K562 (cell line): ENCODE results near the gene BRCA1. TPM values are rescaled to one million over a fixed set of nuclear protein-coding genes. Genes with fewer than 3 reads are reported as not detected.
A peak's percentile ranks its signal among the peaks of the same experiment; 100 is the strongest.

ENCODE experiments used
- BACH1 ChIP-seq: fragments of 200-800 bp; sonication (Bioruptor generic); IDR thresholded peaks from 2 replicates; pipeline ENCODE4 v1.6.1; 2016; ENCODE audit warnings: missing genetic modification characterization, missing compliant biosample characterization
- CEBPB ChIP-seq: fragments of 450-650 bp; IDR thresholded peaks from 2 replicates; pipeline ENCODE4 v1.6.1; 2016; ENCODE audit warnings: missing genetic modification characterization, missing compliant biosample characterization
- COPS2 ChIP-seq: fragments of 450-650 bp; conservative IDR thresholded peaks from 2 replicates; pipeline ENCODE4 v1.6.1; 2016; ENCODE audit warnings: mild to moderate bottlenecking, moderate library complexity
- EGR1 ChIP-seq: fragments of 450-650 bp; conservative IDR thresholded peaks from 2 replicates; pipeline ENCODE4 v1.6.1; 2017; ENCODE audit warnings: mild to moderate bottlenecking
- FOS ChIP-seq: IDR thresholded peaks from 3 replicates; pipeline ENCODE4 v1.6.1; 2011; ENCODE audit not compliant: insufficient read length; ENCODE audit errors: extremely low read depth
- FOXJ2 ChIP-seq: fragments of 200-800 bp; sonication (Bioruptor generic); IDR thresholded peaks from 2 replicates; pipeline ENCODE4 v1.6.1; 2016; ENCODE audit warnings: missing genetic modification characterization, missing compliant biosample characterization
- HBP1 ChIP-seq: fragments of 450-650 bp; formaldehyde crosslinking; IDR thresholded peaks from 2 replicates; pipeline ENCODE4 v1.4.0; 2022; ENCODE audit warnings: missing genetic modification characterization
- KDM2B ChIP-seq: fragments of 250-450 bp; sonication (Bioruptor Pico); IDR thresholded peaks from 2 replicates; pipeline ENCODE4 v1.8.0; 2021; ENCODE audit warnings: mild to moderate bottlenecking, moderate library complexity
- NR1H2 ChIP-seq: sonication (generic); formaldehyde crosslinking; IDR thresholded peaks from 2 replicates; pipeline ENCODE4 v1.4.0; 2020; ENCODE audit warnings: mild to moderate bottlenecking, missing genetic modification reagents
- PHF20 ChIP-seq: fragments of 450-650 bp; IDR thresholded peaks from 2 replicates; pipeline ENCODE4 v1.6.1; 2018; ENCODE audit not compliant: partially characterized antibody
- PHTF2 ChIP-seq: fragments of 250-450 bp; sonication (Bioruptor Pico); IDR thresholded peaks from 2 replicates; pipeline ENCODE4 v1.5.0; 2021; ENCODE audit warnings: mild to moderate bottlenecking
- POLR2A ChIP-seq: fragments of 450-650 bp; conservative IDR thresholded peaks from 2 replicates; pipeline ENCODE4 v1.6.1; 2016
- RBM39 ChIP-seq: fragments of 200-400 bp; formaldehyde crosslinking; optimal IDR thresholded peaks from 2 replicates; pipeline ENCODE3; 2018; ENCODE audit warnings: low read depth, low read length
- SMC3 ChIP-seq: conservative IDR thresholded peaks from 2 replicates; pipeline ENCODE4 v1.6.1; 2011; ENCODE audit warnings: low read depth, low read length, improper control_type of control experiment; ENCODE audit not compliant: insufficient read depth
- TEAD2 ChIP-seq: fragments of 450-650 bp; IDR thresholded peaks from 2 replicates; pipeline ENCODE4 v1.6.1; 2016; ENCODE audit warnings: missing genetic modification characterization, control low read depth, missing compliant biosample characterization
- TFAM ChIP-seq: fragments of 250-450 bp; sonication (Bioruptor Pico); conservative IDR thresholded peaks from 2 replicates; pipeline ENCODE4 v1.5.0; 2021; ENCODE audit warnings: mild to moderate bottlenecking, moderate library complexity
- TSC22D4 ChIP-seq: fragments of 450-650 bp; IDR thresholded peaks from 2 replicates; pipeline ENCODE4 v1.6.1; 2016; ENCODE audit warnings: missing genetic modification characterization, missing biosample characterization, control low read depth
- ZBTB7A ChIP-seq: IDR thresholded peaks from 2 replicates; pipeline ENCODE4 v1.6.1; 2011; ENCODE audit warnings: low read depth, mild to moderate bottlenecking, low read length, moderate library complexity, borderline replicate concordance; ENCODE audit not compliant: control insufficient read depth
- ZKSCAN1 ChIP-seq: fragments of 150-350 bp; IDR thresholded peaks from 2 replicates; pipeline ENCODE4 v1.6.1; 2016; ENCODE audit warnings: low read depth, low read length
- ZNF174 ChIP-seq: fragments of 250-450 bp; sonication (Bioruptor Pico); IDR thresholded peaks from 2 replicates; pipeline ENCODE4 v1.4.0; 2020; ENCODE audit warnings: mild to moderate bottlenecking
- ZNF274 ChIP-seq: IDR thresholded peaks from 2 replicates; pipeline ENCODE4 v1.6.1; 2011; ENCODE audit warnings: low read depth, mild to moderate bottlenecking, low read length, moderate library complexity, borderline replicate concordance
- ZNF398 ChIP-seq: fragments of 250-450 bp; sonication (Bioruptor Pico); IDR thresholded peaks from 2 replicates; pipeline ENCODE4 v1.8.0; 2021; ENCODE audit warnings: moderate library complexity, mild to moderate bottlenecking, inconsistent platforms
- ZNF444 ChIP-seq: fragments of 250-450 bp; sonication (Bioruptor Pico); IDR thresholded peaks from 2 replicates; pipeline ENCODE4 v1.4.0; 2020; ENCODE audit warnings: mild to moderate bottlenecking, moderate library complexity
- polyA plus RNA-seq, 8 experiments: library from polyadenylated mRNA; depleted of rRNA in 4 of 8; stranded (reverse) in 5 of 8; unstranded in 3 of 8; fragments of >200 nt; fragmentation: Nextera tagmentation in 2 of 8; fragmentation: Illumina TruSeq in 1 of 8; extraction: Ambion mirVana in 2 of 8; extraction: Trizol in 1 of 8; gene quantifications; 2 replicates each; pipeline versions ENCODE4 v1.2.1 to v1.2.3, GENCODE V29; 2011 to 2014; ENCODE audit warnings: inconsistent platforms in 1 of 8, missing spikeins in 1 of 8
- total RNA-seq, 7 experiments: library from RNA; depleted of rRNA in 6 of 7; stranded (reverse); fragments of >200 nt in 6 of 7; fragmentation: Illumina TruSeq in 2 of 7; extraction: Trizol in 2 of 7; gene quantifications; 2 replicates each; pipeline versions ENCODE4 v1.2.1 to v1.2.3, GENCODE V29; 2011 to 2021; ENCODE audit warnings: low replicate concordance in 1 of 7
- TF ChIP-seq, protein P1 (sequence below): fragments of 450-650 bp; IDR thresholded peaks from 2 replicates; pipeline ENCODE4 v1.6.1; 2018; ENCODE audit warnings: mild to moderate bottlenecking, low read depth; ENCODE audit not compliant: partially characterized antibody
- TF ChIP-seq, protein P2 (sequence below): fragments of 250-450 bp; sonication (Bioruptor Pico); IDR thresholded peaks from 2 replicates; pipeline ENCODE4 v1.5.0; 2021

BRCA1 gene
- total and polyA plus RNA-seq, 9 of the 15 experiments (the other 6 are each of a cell fraction or from before 2014, with no cell fraction given) = 25.9 to 95.3 (median 62.3) TPM

DNA sequence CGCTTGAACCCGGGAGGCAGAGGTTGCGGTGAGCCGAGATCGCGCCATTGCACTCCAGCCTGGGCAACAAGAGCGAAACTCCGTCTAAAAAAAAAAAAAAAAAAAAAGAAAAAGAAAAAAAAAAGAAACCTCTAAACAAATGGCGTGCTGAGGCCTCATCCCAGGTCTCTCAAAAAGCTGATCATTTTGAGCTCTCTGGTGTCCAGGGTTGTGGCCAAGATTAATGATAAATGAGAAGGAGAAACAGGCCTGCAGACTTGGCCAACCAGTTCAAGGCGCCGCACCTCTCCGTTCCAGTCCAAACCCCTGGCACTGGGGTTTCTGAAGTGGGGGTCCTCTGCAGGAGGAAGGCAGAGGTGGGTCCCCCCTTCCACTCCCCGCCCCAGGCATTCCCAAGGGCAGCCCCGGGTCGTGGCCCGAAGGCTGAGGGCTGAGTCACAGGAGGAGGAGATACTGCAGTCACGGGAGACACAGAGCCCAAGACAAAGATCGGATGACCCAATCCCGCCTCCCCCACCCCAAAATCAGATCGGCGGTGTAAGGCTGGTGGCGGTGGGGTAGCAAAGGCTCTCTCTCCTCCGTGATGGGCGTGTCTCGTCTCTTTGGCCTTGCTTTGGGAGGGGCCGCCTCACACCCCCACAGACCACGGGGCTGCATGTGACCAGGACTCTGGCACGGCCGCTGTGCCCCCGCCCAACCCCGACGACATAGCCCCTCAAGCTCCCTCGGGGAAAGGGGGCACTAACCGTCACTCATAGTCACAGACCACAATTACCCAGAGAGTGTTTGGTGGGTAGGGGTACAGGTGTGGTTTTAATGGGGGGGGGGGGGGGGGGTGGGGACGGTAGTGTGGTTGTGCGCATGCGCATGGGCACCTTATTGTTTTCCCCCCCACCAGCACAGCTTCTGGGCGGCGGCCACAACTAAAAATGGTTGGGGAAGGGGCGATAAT is 104.1 kb downstream of the BRCA1 start (continued):
- TF ChIP-seq ZNF398 (CRISPR knock-in tag) = no peak
- TF ChIP-seq ZNF174 (CRISPR knock-in tag) = no peak
- TF ChIP-seq BACH1 = 0 out of 2 replicates have a peak, but pooled peaks have one; percentile 5
- no peak for TF ChIP-seq POLR2A
- no peak for TF ChIP-seq ZNF444 (CRISPR knock-in tag)
- TF ChIP-seq TEAD2 (tag) = no peak
- peak; percentile 85 for TF ChIP-seq ZBTB7A
- TF ChIP-seq, protein P1, sequence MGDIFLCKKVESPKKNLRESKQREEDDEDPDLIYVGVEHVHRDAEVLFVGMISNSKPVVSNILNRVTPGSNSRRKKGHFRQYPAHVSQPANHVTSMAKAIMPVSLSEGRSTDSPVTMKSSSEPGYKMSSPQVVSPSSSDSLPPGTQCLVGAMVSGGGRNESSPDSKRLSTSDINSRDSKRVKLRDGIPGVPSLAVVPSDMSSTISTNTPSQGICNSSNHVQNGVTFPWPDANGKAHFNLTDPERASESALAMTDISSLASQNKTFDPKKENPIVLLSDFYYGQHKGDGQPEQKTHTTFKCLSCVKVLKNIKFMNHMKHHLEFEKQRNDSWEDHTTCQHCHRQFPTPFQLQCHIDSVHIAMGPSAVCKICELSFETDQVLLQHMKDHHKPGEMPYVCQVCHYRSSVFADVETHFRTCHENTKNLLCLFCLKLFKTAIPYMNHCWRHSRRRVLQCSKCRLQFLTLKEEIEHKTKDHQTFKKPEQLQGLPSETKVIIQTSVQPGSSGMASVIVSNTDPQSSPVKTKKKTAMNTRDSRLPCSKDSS = no peak
- no peak for TF ChIP-seq NR1H2
- TF ChIP-seq PHF20 = no peak
- no peak for TF ChIP-seq ZNF274
- TF ChIP-seq, protein P2, sequence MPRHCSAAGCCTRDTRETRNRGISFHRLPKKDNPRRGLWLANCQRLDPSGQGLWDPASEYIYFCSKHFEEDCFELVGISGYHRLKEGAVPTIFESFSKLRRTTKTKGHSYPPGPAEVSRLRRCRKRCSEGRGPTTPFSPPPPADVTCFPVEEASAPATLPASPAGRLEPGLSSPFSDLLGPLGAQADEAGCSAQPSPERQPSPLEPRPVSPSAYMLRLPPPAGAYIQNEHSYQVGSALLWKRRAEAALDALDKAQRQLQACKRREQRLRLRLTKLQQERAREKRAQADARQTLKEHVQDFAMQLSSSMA (CRISPR knock-in tag) = no peak
- TF ChIP-seq PHTF2 (CRISPR knock-in tag) = no peak
- no peak for TF ChIP-seq TSC22D4 (tag)
- peak; percentile 77 for TF ChIP-seq EGR1
- TF ChIP-seq COPS2 = no peak
- TF ChIP-seq SMC3 = no peak
- TF ChIP-seq ZKSCAN1 = no peak
- TF ChIP-seq TFAM (CRISPR knock-in tag) = no peak
- no peak for TF ChIP-seq RBM39
- peak; percentile 75 for TF ChIP-seq FOXJ2 (tag)
- peak; percentile 10 for TF ChIP-seq FOS
- no peak for TF ChIP-seq HBP1 (CRISPR knock-in tag)
- no peak for TF ChIP-seq KDM2B (CRISPR knock-in tag)
- TF ChIP-seq CEBPB (tag) = peak; percentile 84
